Activated CD8-positive, alpha-beta memory T cell treated with anti-CD3 and anti-CD28 coated beads, Interleukin-2, amount 50 U/mL, for 24 hours (primary cell): ENCODE results near the gene TMC1.
"Not testable (repeated sequence)": the region's sequence is repeated elsewhere in the genome, so short reads cannot be mapped to it uniquely, and the experiment has no call there.

Experiments used
- DNase-seq: peaks from one replicate; pipeline ENCODE4 v3.0.0-alpha.2; 2020; ENCODE audit errors: extremely low read depth

The TMC1 gene

GRCh38 chr9:72817413-72817812, 296.0 kb downstream of the TMC1 start:
- DNase-seq: no peak

DNA sequence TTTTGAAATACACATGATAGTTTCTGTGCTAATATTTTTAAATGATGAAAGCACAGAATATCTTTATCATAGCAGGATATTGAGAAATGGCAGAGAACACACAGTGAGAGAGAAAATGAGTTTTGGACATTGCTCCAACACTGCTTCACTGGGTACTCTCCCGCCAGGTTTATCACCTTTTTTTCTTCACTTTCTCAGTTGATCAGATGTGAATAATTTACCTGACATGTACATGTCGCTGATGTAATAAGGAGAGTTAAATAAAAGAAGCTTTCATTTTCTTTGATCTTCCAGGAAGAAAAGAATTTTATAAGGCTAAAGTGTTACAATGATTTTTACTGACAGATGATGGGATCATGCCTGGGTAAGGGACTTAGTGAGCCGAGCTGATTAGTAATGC, 297.0 kb downstream of the TMC1 start:
- no peak for DNase-seq

- no peak for DNase-seq
Observed at GRCh38 chr9:72823971-72824370, 302.6 kb downstream of the TMC1 start.

- DNase-seq: no peak
Observed at GRCh38 chr9:72826996-72827949, 305.9 kb downstream of the TMC1 start.

- DNase-seq: no peak
Observed at GRCh38 chr9:72827950-72828731, 306.7 kb downstream of the TMC1 start.

GRCh38 chr9:72834994-72835393, 313.6 kb downstream of the TMC1 start:
- DNase-seq: no peak

GRCh38 chr9:72836790-72837189, 315.4 kb downstream of the TMC1 start:
- no peak for DNase-seq

DNA sequence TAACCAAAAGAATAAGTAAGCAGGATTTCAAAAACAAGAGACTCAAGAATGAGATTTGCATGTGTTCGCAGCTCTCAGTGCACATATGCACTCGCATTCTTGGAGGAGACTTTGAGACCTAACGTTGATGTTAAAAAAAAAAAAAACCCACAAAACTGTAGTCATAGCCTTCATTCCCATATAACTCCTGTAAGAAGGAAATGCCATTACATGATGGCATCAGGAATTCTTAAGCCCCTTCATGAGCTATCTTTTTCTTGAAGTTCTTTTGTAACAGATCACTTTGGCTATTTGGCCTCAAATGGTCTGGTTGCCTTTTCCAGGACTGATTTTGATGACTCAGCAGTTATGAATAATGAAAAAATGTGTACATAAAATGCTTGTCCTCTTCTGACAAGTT, 317.7 kb downstream of the TMC1 start:
- DNase-seq: no peak

GRCh38 chr9:72843520-72844439, 322.4 kb downstream of the TMC1 start:
- DNase-seq: no peak

DNA sequence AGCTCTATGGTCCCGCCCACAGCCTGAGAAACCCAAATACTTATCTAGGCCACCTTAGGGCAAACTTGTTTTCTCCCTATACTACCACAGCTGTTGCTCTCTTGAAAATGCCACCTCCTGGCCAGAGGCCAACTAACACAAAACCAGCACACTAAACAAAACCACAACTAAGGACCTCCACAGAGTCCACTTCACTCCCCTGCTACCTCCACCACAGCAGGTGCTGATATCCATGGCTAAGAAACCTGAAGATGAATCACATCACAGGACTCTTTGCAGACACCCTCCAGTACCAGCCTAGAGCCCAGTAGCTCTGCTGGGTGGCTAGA, 323.0 kb downstream of the TMC1 start:
- no peak for DNase-seq

DNA sequence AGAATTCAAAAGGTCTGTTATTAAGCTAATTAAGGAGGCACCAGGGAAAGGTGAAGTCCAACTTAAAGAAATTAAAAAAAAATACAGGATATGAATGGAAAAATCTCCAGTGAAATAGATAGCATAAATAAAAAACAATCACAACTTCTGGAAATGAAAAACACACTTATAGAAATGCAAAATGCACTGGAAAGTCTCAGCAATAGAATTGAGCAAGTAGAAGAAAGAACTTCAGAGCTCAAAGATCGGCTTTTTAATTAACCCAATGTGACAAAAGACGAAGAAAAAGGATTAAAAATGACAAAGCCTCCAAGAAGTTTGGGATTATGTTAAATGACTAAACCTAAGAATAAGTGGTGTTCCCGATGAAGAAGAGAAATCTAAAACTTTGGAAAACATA, 323.6 kb downstream of the TMC1 start:
- not testable (repeated sequence) for DNase-seq

DNA sequence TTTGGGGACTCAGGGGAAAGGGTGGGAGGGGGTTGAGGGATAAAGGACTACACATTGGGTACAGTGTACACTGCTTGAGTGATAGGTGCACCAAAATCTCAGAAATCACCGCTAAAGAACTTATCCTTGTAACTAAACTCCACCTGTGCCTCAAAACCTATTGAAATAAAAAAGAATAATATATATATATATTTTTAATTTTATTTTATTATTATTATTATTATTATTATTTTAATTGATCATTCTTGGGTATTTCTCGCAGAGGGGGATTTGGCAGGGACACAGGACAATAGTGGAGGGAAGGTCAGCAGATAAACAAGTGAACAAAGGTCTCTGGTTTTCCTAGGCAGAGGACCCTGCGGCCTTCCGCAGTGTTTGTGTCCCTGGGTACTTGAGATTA, 328.8 kb downstream of the TMC1 start:
- DNase-seq: not testable (repeated sequence)

DNA sequence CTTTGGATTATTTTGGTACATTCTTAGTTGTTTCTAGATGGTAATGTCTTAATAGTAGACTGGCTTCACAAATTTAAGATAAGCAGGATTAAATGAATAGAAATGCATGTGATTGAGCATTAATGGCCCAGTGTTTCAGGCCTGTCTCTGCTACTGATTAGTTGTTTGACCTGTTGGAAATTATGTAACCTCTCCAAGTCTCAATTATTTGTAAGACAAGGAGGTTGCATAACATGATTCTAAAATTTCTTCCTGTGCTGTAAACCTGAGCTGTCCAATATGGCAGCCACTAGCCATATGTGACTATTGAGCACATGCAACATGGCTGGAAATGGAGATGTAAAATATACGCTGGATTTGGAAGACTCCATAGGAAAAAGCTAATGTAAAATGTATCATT, 333.9 kb downstream of the TMC1 start:
- no peak for DNase-seq

DNA sequence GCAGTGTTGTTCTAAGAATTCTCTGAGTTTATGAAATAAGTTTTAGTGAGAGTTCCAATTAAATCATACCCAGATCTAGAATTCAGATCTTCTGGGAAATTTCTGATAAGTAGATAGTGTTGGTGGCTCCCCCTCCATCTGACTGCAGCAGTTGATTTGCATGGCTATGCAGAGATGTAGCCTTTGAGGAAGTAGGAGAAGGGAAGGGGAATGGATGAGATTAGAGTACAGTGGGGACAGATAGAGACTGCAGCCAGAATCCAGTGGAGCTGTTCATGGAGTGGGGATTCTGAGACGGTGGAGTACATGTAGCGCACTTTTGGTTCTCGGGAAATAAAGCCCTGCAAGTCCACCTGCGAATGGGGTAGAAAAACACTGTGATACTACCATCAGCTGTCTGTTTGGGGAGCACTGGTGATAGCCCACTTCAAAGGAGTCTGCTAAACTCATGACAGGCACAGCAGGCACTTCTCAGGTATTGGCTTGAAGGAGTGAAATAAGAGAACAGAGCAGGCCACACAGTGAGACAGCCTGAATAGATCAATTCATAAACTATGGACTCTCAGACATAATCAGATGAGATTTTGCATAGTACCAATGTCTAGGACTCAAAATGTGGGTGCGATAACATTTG, 334.6 kb downstream of the TMC1 start:
- DNase-seq: no peak

- DNase-seq: no peak
Observed at GRCh38 chr9:72856972-72857623, 335.7 kb downstream of the TMC1 start.

GRCh38 chr9:72857624-72857996, 336.2 kb downstream of the TMC1 start:
- DNase-seq: no peak

DNA sequence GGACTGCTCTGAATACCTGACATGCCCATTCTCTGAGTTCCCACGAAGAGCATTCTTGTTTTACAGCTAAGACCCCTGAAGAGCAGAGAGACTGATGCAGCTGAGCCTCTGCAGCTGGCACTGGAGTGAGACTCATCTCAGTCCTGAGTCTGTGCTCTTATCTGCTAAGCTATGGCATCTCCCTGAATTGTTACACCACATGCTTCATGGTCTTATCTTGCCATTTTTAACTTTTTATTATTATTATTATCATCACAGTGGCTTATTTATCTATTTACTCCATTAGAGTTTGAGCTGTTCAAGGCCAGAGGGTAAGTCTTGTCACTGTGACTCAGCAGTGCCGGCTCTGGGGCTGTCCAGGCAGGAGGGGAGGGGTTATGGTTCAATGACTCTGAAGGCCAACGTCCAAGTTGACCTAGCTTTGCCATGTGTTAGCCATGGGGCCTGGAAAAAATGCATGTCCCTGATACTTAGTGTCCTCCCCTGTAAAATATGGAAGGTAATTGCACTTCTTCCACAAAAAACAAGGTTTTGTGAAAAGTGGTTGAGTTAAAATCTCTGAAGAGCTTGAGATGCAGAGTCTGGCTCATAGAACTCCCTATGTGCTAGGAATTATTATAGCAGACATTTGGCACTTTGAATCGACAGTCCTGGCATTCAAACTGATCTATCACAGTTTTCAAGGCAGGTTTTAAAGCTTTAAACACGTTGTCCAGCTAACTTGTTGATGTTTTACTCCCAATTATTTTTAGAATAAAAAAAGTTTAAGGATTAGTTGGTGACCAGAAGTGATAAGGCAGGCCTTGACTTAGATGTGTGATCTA, 336.9 kb downstream of the TMC1 start:
- DNase-seq: no peak

- DNase-seq: not testable (repeated sequence)
Observed at GRCh38 chr9:72862788-72863187, 341.4 kb downstream of the TMC1 start.

DNA sequence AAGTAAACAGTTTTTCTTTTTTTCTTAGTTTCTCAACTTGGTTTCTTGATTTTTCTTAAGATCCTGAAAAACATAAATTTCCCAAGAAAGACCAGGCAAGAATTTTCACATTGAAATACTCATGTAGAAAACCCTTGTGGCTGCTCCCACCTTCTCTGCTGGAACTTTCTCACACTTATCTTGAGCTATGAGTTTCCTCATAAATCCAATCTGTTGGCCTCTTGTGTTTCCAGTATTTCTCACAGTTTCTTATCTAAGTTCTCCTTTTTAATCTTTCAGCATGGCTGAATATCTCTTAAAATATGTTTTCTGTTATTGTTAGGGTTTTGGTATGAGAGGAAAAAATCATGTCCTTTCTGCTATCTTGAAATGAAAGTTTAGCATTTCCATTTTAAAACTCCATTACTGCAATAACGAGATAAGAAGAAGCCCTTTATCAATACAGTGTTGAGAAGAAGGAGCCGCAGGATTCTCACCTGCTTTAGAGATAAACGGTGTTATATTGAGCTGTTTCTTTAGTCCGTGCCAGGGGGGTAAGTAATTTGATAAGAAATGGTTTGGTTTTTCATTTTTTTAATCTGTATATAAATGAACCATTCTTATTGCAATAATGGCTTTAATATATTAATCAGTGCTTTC, 342.2 kb downstream of the TMC1 start:
- DNase-seq: no peak

DNA sequence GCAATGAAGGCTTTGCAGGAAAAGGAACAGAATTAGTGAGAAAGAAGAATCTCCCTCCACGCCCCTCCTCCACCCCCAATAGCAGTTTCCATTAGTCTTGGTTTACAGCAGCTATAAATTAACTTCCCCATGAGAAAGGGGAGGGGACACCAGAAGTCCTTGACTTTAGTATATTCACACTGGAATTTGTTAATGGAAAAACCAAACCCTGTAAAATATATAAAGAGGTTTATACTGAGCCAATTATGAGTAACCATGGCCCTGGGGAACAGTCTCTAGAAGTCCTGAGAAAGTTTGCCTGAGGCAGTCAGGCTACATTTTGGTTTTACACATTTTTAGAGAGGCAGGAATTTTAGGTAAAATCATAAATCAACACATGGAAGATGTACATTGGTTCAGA, 342.9 kb downstream of the TMC1 start:
- no peak for DNase-seq
